Neuron (in vitro differentiated cells): Measurements from ENCODE around the gene FKBP4.

Source experiments
- H2AFZ ChIP-seq: one replicate; pipeline ENCODE4 v1.6.1; 2013; ENCODE audit warnings: low read depth, mild to moderate bottlenecking, inconsistent platforms, low read length, moderate library complexity
- H3K27me3 ChIP-seq: one replicate; pipeline ENCODE4 v1.6.1; 2013; ENCODE audit warnings: low read length; ENCODE audit not compliant: insufficient read depth
- H3K36me3 ChIP-seq: one replicate; pipeline ENCODE4 v1.6.1; 2013; ENCODE audit warnings: low read length; ENCODE audit not compliant: insufficient read depth
- H3K4me1 ChIP-seq: one replicate; pipeline ENCODE4 v1.6.1; 2013; ENCODE audit warnings: low read length; ENCODE audit not compliant: insufficient read depth
- H3K4me3 ChIP-seq: 2 replicates; pipeline ENCODE4 v1.5.1; 2013; ENCODE audit warnings: mild to moderate bottlenecking, low read length, moderate library complexity
- H3K9me3 ChIP-seq: one replicate; pipeline ENCODE4 v1.6.1; 2013; ENCODE audit warnings: low read length

Gene FKBP4

GRCh38 chr12:2794736-2795289 is at the start of gene FKBP4:
TSS of gene FKBP4 (plus strand) at chr12:2794970. CDS start at chr12:2795140, 170 bp downstream.
- Histone ChIP-seq H3K4me1 (peaks cover 15% of the 10 kb centered on the region), H3K4me3 (peak within 1 kb of the TSS; percentile 68), H3K9me3 (no peaks in the 10 kb centered on the region), H3K36me3 (peaks cover 31% of the 10 kb centered on the region), H3K27me3 (no peaks in the 10 kb centered on the region), H2AFZ (peak within 1 kb of the TSS; percentile 88)

GRCh38 chr12:2745655-2746054 is 49.1 kb upstream of the FKBP4 start:
- Histone ChIP-seq H3K9me3 (no peaks in the 10 kb centered on the region), H3K4me3 (no peak overlapping the region), H2AFZ (no peak overlapping the region), H3K4me1 (no peaks in the 10 kb centered on the region), H3K36me3 (no peaks in the 10 kb centered on the region), H3K27me3 (no peaks in the 10 kb centered on the region)

- H3K27me3 ChIP-seq, result peaks cover 26% of the 10 kb centered on the region
- no peak overlapping the region for H3K4me3 ChIP-seq
- H3K36me3 ChIP-seq, result no peaks in the 10 kb centered on the region
- no peaks in the 10 kb centered on the region for H3K9me3 ChIP-seq
- H2AFZ ChIP-seq, result no peak overlapping the region
- H3K4me1 ChIP-seq, result no peaks in the 10 kb centered on the region
Observed at GRCh38 chr12:2749580-2749979, 45.2 kb upstream of the FKBP4 start.

- no peaks in the 10 kb centered on the region for H3K36me3 ChIP-seq
Observed at GRCh38 chr12:2750185-2750584, 44.6 kb upstream of the FKBP4 start.

GRCh38 chr12:2751230-2751629 is 43.5 kb upstream of the FKBP4 start:
- H3K4me1 ChIP-seq, result no peaks in the 10 kb centered on the region
- peaks cover 31% of the 10 kb centered on the region for H3K27me3 ChIP-seq
- H2AFZ ChIP-seq, result no peak overlapping the region
- no peaks in the 10 kb centered on the region for H3K9me3 ChIP-seq
- H3K4me3 ChIP-seq, result no peak overlapping the region
- no peaks in the 10 kb centered on the region for H3K36me3 ChIP-seq

More at GRCh38 chr12:2750185-2750584, 44.6 kb upstream of the FKBP4 start:
- H3K9me3 ChIP-seq, result no peaks in the 10 kb centered on the region
- H3K27me3 ChIP-seq, result peaks cover 29% of the 10 kb centered on the region
- no peak overlapping the region for H2AFZ ChIP-seq
- no peaks in the 10 kb centered on the region for H3K4me1 ChIP-seq
- no peak overlapping the region for H3K4me3 ChIP-seq

- H3K4me3 ChIP-seq, result no peak overlapping the region
- peaks cover 31% of the 10 kb centered on the region for H3K27me3 ChIP-seq
- no peaks in the 10 kb centered on the region for H3K9me3 ChIP-seq
Observed at GRCh38 chr12:2751686-2752085, 43.1 kb upstream of the FKBP4 start.

GRCh38 chr12:2752676-2753371 is 41.9 kb upstream of the FKBP4 start:
- Histone ChIP-seq H3K4me1 (no peaks in the 10 kb centered on the region), H3K27me3 (peaks cover 31% of the 10 kb centered on the region), H3K4me3 (no peak overlapping the region), H3K9me3 (no peaks in the 10 kb centered on the region), H3K36me3 (no peaks in the 10 kb centered on the region), H2AFZ (no peak overlapping the region)

More at GRCh38 chr12:2751686-2752085, 43.1 kb upstream of the FKBP4 start:
- no peaks in the 10 kb centered on the region for H3K4me1 ChIP-seq
- H2AFZ ChIP-seq, result no peak overlapping the region
- H3K36me3 ChIP-seq, result no peaks in the 10 kb centered on the region

- Histone ChIP-seq H3K4me3 (no peak overlapping the region), H3K36me3 (no peaks in the 10 kb centered on the region), H2AFZ (no peak overlapping the region), H3K27me3 (peaks cover 31% of the 10 kb centered on the region), H3K9me3 (no peaks in the 10 kb centered on the region), H3K4me1 (no peaks in the 10 kb centered on the region)
Observed at GRCh38 chr12:2753536-2753935, 41.2 kb upstream of the FKBP4 start.

- Histone ChIP-seq H3K4me3 (no peak overlapping the region), H3K9me3 (no peaks in the 10 kb centered on the region), H3K36me3 (no peaks in the 10 kb centered on the region), H3K4me1 (no peaks in the 10 kb centered on the region), H2AFZ (no peak overlapping the region), H3K27me3 (peaks cover 31% of the 10 kb centered on the region)
Observed at GRCh38 chr12:2754208-2754607, 40.6 kb upstream of the FKBP4 start.

GRCh38 chr12:2756756-2757155 is 38.0 kb upstream of the FKBP4 start:
- Histone ChIP-seq H2AFZ (no peak overlapping the region), H3K4me1 (no peaks in the 10 kb centered on the region), H3K9me3 (no peaks in the 10 kb centered on the region), H3K4me3 (no peak overlapping the region), H3K36me3 (no peaks in the 10 kb centered on the region), H3K27me3 (peaks cover 20% of the 10 kb centered on the region)

- Histone ChIP-seq H3K36me3 (no peaks in the 10 kb centered on the region), H3K9me3 (no peaks in the 10 kb centered on the region), H2AFZ (no peak overlapping the region), H3K27me3 (peaks cover 3% of the 10 kb centered on the region), H3K4me1 (no peaks in the 10 kb centered on the region), H3K4me3 (no peak overlapping the region)
Observed at GRCh38 chr12:2759733-2760132, 35.0 kb upstream of the FKBP4 start.

GRCh38 chr12:2764398-2764797 is 30.4 kb upstream of the FKBP4 start:
- no peaks in the 10 kb centered on the region for H3K27me3 ChIP-seq
- no peak overlapping the region for H3K4me3 ChIP-seq
- H3K36me3 ChIP-seq, result no peaks in the 10 kb centered on the region
- H2AFZ ChIP-seq, result no peak overlapping the region
- no peaks in the 10 kb centered on the region for H3K9me3 ChIP-seq
- H3K4me1 ChIP-seq, result no peaks in the 10 kb centered on the region

- no peaks in the 10 kb centered on the region for H3K27me3 ChIP-seq
Observed at GRCh38 chr12:2765052-2765451, 29.7 kb upstream of the FKBP4 start.

GRCh38 chr12:2765608-2766007 is 29.2 kb upstream of the FKBP4 start:
- Histone ChIP-seq H3K36me3 (no peaks in the 10 kb centered on the region), H3K9me3 (no peaks in the 10 kb centered on the region), H3K4me3 (no peak overlapping the region), H3K4me1 (no peaks in the 10 kb centered on the region), H3K27me3 (no peaks in the 10 kb centered on the region), H2AFZ (no peak overlapping the region)

More at GRCh38 chr12:2765052-2765451, 29.7 kb upstream of the FKBP4 start:
- Histone ChIP-seq H3K36me3 (no peaks in the 10 kb centered on the region), H2AFZ (no peak overlapping the region), H3K4me1 (no peaks in the 10 kb centered on the region), H3K9me3 (no peaks in the 10 kb centered on the region), H3K4me3 (no peak overlapping the region)
